Small intestine (tissue), 7 donors: Measurements from ENCODE around the gene LARGE1. TPM values are rescaled to one million over a fixed set of nuclear protein-coding genes. Genes with fewer than 3 reads are reported as not detected.

ENCODE experiments used
- DNase-seq, 2 donors: peaks; one replicate each; pipeline versions ENCODE4 v3.0.0 to v3.0.0-alpha.2; 2013
- FAIRE-seq: peaks from 2 replicates; lab custom pipeline; 2012; peaks lifted over from hg19 to GRCh38; lab: Jason Lieb, UNC
- H3K27ac ChIP-seq, 3 donors: one replicate each; pipeline ENCODE4 v1.5.1; 2013; ENCODE audit warnings: low read length in 2 of 3, mild to moderate bottlenecking in 2 of 3, control low read depth in 1 of 3, inconsistent platforms in 1 of 3, low read depth in 1 of 3, moderate library complexity in 1 of 3
- H3K27me3 ChIP-seq, 3 donors: one replicate each; pipeline ENCODE4 v1.6.1; 2013; ENCODE audit warnings: low read length in 3 of 3, inconsistent platforms in 1 of 3; ENCODE audit not compliant: control insufficient read depth in 3 of 3, insufficient read depth in 3 of 3
- H3K36me3 ChIP-seq, 3 donors: one replicate each; pipeline ENCODE4 v1.6.1; 2013; ENCODE audit warnings: low read length in 3 of 3, inconsistent platforms in 1 of 3, low read depth in 1 of 3, mild to moderate bottlenecking in 1 of 3, moderate library complexity in 1 of 3; ENCODE audit not compliant: control insufficient read depth in 3 of 3, insufficient read depth in 2 of 3
- H3K4me1 ChIP-seq, 3 donors: one replicate each; pipeline ENCODE4 v1.6.1; 2013; ENCODE audit warnings: low read length in 2 of 3, inconsistent platforms in 1 of 3, low read depth in 1 of 3, mild to moderate bottlenecking in 1 of 3, moderate library complexity in 1 of 3; ENCODE audit not compliant: control insufficient read depth in 3 of 3, insufficient read depth in 2 of 3
- H3K4me3 ChIP-seq, 3 donors: one replicate each; pipeline ENCODE4 v1.5.1; 2013; ENCODE audit warnings: low read length in 3 of 3, control low read depth in 1 of 3, inconsistent platforms in 1 of 3, low read depth in 1 of 3, mild to moderate bottlenecking in 1 of 3, moderate library complexity in 1 of 3
- H3K9me3 ChIP-seq, 2 donors: one replicate each; pipeline ENCODE4 v1.6.1; 2013; ENCODE audit warnings: low read depth in 1 of 2, low read length in 1 of 2; ENCODE audit not compliant: control insufficient read depth in 2 of 2, insufficient read depth in 1 of 2
- WGBS, 3 donors: extraction: QIAGEN DNeasy Blood & Tissue Kit; methylation state at CpG; one replicate each; pipeline ENCODE4 v1.1.7; 2013; 5-methylcytosine and 5-hydroxymethylcytosine counted together
- polyA plus RNA-seq, 4 donors: library from polyadenylated mRNA; stranded (reverse) in 3 of 4; unstranded in 1 of 4; fragments of 200-250 nt in 3 of 4; fragments of 120-200 nt in 1 of 4; gene quantifications; one replicate each; pipeline versions ENCODE4 v1.2.1 to v1.2.3, GENCODE V29; 2013
- donor health status: healthy with polysubstance abuse.
- donor health status: control.
- donor health status: control.
- donor health status: Bipolar disorder and iron deficiency.
- donor health status: healthy.

The LARGE1 gene
- polyA plus RNA-seq, 4 donors: 5.1 to 18.8 (median 8.0) TPM

- FAIRE-seq: no peak
- no peak for DNase-seq
- Histone ChIP-seq H3K4me1 (no peaks in the 10 kb centered on the region), H3K9me3 (no peaks in the 10 kb centered on the region), H3K27me3 (no peaks in the 10 kb centered on the region), H3K4me3 (no peak overlapping the region), H3K36me3 (no peaks in the 10 kb centered on the region), H3K27ac (no peak overlapping the region)
- WGBS, 3 donors: 84 to 92% (median 91%) methylated on average over 2 of the region's 2 CpGs
Observed at GRCh38 chr22:33932997-33933396, 12.7 kb upstream of the LARGE1 start.

DNA sequence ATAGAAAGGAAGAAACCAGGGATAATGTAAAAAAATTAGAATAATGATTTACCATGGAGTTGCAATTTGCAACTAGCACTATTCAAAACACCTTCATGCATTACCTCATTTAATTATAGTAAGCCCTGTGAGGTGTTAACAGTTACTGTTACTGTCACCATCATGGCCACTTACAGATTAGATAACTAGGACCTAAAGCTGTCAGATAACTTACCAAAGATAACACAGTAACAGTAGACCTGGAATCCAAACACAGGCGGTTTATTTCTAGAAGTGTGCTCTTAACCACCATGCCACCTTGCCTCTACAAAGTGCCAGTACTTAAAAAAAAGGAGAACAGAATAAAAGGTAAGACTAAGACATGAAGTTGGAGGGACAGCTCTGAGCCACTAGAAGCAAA is 11.1 kb upstream of the LARGE1 start:
- H3K4me1 ChIP-seq: no peaks in the 10 kb centered on the region
- H3K27me3 ChIP-seq: no peaks in the 10 kb centered on the region
- WGBS, 3 donors: 83 to 98% (median 89%) methylated on average over 1 of the region's 1 CpG
- no peak overlapping the region for H3K27ac ChIP-seq
- H3K36me3 ChIP-seq: no peaks in the 10 kb centered on the region
- no peaks in the 10 kb centered on the region for H3K9me3 ChIP-seq
- no peak for FAIRE-seq
- DNase-seq: no peak
- no peak overlapping the region for H3K4me3 ChIP-seq

DNA sequence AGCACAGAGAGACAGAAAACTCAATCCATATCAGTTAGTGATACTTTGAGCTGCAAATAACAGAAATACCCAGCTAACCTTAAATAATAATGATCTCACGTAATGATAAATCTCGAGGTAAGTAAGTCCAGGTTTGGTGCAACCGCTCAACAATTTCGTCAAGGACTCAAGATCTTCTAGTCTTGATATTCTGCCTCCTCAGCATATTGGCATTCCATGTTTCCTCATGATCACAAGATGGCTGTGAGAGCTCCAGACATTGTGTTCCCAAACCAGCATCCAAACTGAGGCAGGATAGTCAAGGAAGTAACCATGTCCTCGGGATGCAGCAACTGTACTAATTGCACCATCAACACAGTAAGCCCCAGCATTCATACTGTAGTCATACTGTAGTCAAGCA is 7.5 kb upstream of the LARGE1 start:
- H3K4me3 ChIP-seq: no peak overlapping the region

GRCh38 chr22:33925194-33925593 is 4.9 kb upstream of the LARGE1 start:
- Histone ChIP-seq H3K27me3 (no peaks in the 10 kb centered on the region), H3K36me3 (no peaks in the 10 kb centered on the region), H3K4me3 (no peak overlapping the region), H3K9me3 (no peaks in the 10 kb centered on the region), H3K4me1 (no peaks in the 10 kb centered on the region), H3K27ac (no peak overlapping the region)
- WGBS, 3 donors: 79 to 86% (median 85%) methylated on average over 4 of the region's 4 CpGs
- FAIRE-seq (no peak), DNase-seq (no peak)

More for the DNA sequence above, 7.5 kb upstream of the LARGE1 start:
- Histone ChIP-seq H3K4me1 (no peaks in the 10 kb centered on the region), H3K36me3 (no peaks in the 10 kb centered on the region), H3K9me3 (no peaks in the 10 kb centered on the region), H3K27ac (no peak overlapping the region), H3K27me3 (no peaks in the 10 kb centered on the region)
- FAIRE-seq (no peak), DNase-seq (no peak)
- 79 to 91% (median 91%) methylated on average over 5 of the region's 5 CpGs for WGBS, 3 donors

GRCh38 chr22:33923660-33924246 is 3.5 kb upstream of the LARGE1 start:
- FAIRE-seq (no peak), DNase-seq (peak; percentile 79 to 83)
- Histone ChIP-seq H3K27ac (no peak overlapping the region), H3K27me3 (no peaks in the 10 kb centered on the region), H3K36me3 (no peaks in the 10 kb centered on the region), H3K4me3 (no peak overlapping the region), H3K9me3 (no peaks in the 10 kb centered on the region), H3K4me1 (no peaks in the 10 kb centered on the region)
- WGBS, 3 donors: 38 to 43% (median 41%) methylated on average over 17 of the region's 17 CpGs

GRCh38 chr22:33923033-33923432 is 2.8 kb upstream of the LARGE1 start:
- DNase-seq (no peak), FAIRE-seq (no peak)
- no peak overlapping the region for H3K27ac ChIP-seq
- 1 to 3% (median 2%) methylated on average over 5 of the region's 5 CpGs for WGBS, 3 donors
- no peaks in the 10 kb centered on the region for H3K36me3 ChIP-seq
- peak overlapping the region in 2 of 3 donors; percentile 60 to 75 for H3K4me3 ChIP-seq
- H3K27me3 ChIP-seq: no peaks in the 10 kb centered on the region
- H3K9me3 ChIP-seq: no peaks in the 10 kb centered on the region
- no peaks in the 10 kb centered on the region for H3K4me1 ChIP-seq

GRCh38 chr22:33922349-33922681 is 2.0 kb upstream of the LARGE1 start:
- Histone ChIP-seq H3K4me1 (peaks cover 0 to 4% (median 0%) of the 10 kb centered on the region in 3 donors), H3K9me3 (no peaks in the 10 kb centered on the region), H3K27me3 (no peaks in the 10 kb centered on the region), H3K4me3 (peak overlapping the region in 2 of 3 donors; percentile 60 to 75), H3K36me3 (no peaks in the 10 kb centered on the region), H3K27ac (peak overlapping the region in 2 of 3 donors; percentile 1 to 2)
- FAIRE-seq (no peak), DNase-seq (peak; percentile 42 to 61)
- WGBS, 3 donors: 1 to 2% (median 2%) methylated on average over 23 of the region's 23 CpGs

GRCh38 chr22:33921525-33922348 is 1.5 kb upstream of the LARGE1 start:
- Histone ChIP-seq H3K4me3 (peak overlapping the region; percentile 52 to 75 (median 60)), H3K27ac (peak overlapping the region in 2 of 3 donors; percentile 54 to 62), H3K9me3 (no peaks in the 10 kb centered on the region), H3K36me3 (no peaks in the 10 kb centered on the region), H3K27me3 (no peaks in the 10 kb centered on the region), H3K4me1 (peaks cover 0 to 4% (median 0%) of the 10 kb centered on the region in 3 donors)
- FAIRE-seq: no peak
- DNase-seq: peak; percentile 58 to 79
- WGBS, 3 donors: 1 to 3% (median 1%) methylated on average over 31 to 52 of the region's 52 CpGs
